Mucosa of descending colon (tissue), 3 donors: ENCODE measurements around the gene PTDSS2. TPM values are rescaled to one million over a fixed set of nuclear protein-coding genes. Genes with fewer than 3 reads are reported as not detected.
A peak's percentile ranks its signal among the peaks of the same experiment; 100 is the strongest.

ENCODE experiments used
- ATAC-seq: fragments of 200-7000 bp; cut with Tn5 transposase; one replicate; pipeline ENCODE4 v1.9.1; 2020; ENCODE audit warnings: mild to moderate bottlenecking, moderate library complexity
- DNase-seq, 3 donors: peaks; one replicate each; pipeline ENCODE4 v3.0.0-alpha.2; 2020
- H3K36me3 ChIP-seq: fragments of 200-600 bp; one replicate; pipeline ENCODE4 v1.8.0; 2021; ENCODE audit warnings: low read depth, mild to moderate bottlenecking
- H3K4me1 ChIP-seq: fragments of 200-600 bp; one replicate; pipeline ENCODE4 v1.8.0; 2021; ENCODE audit warnings: low read depth, mild to moderate bottlenecking
- H3K4me3 ChIP-seq: fragments of 200-600 bp; one replicate; pipeline ENCODE4 v1.8.0; 2021; ENCODE audit warnings: mild to moderate bottlenecking
- H3K9me3 ChIP-seq: fragments of 200-600 bp; one replicate; pipeline ENCODE4 v1.8.0; 2021; ENCODE audit warnings: mild to moderate bottlenecking
- CTCF ChIP-seq: fragments of 200-600 bp; IDR thresholded peaks from one replicate; pipeline ENCODE4 v1.8.0; 2022; ENCODE audit warnings: antibody characterized with exemption, mild to moderate bottlenecking
- intact Hi-C, 2 donors: fragments of 100-400 bp; cut with DNase I in 1 of 2; cut with micrococcal nuclease in 1 of 2; formaldehyde crosslinking; loops; one replicate each; pipeline versions ENCODE4 v1.11.0 to v1.11.1; 2022; cut with DNase I, micrococcal nuclease
- total RNA-seq, 3 donors: library from RNA; stranded (reverse); fragmentation: NEBNext Ultra II Directional in 2 of 3; extraction: Animal tissue kit (Norgen Biotek cat#: 25700) in 2 of 3; gene quantifications; one replicate each; pipeline versions ENCODE4 v1.2.1 to v1.2.4, GENCODE V29; 2021 to 2023
- donor health status: DM: no; HTN: no; CAD: no; lungs with moderate emphysema.
- donor health status: DM: no; HTN: no; CAD: no.
- donor health status: DM: no; HTN: yes; CAD: no.

The PTDSS2 gene
- total RNA-seq, 3 donors from 2014 or later, result 19.2 to 34.8 (median 27.3) TPM

DNA sequence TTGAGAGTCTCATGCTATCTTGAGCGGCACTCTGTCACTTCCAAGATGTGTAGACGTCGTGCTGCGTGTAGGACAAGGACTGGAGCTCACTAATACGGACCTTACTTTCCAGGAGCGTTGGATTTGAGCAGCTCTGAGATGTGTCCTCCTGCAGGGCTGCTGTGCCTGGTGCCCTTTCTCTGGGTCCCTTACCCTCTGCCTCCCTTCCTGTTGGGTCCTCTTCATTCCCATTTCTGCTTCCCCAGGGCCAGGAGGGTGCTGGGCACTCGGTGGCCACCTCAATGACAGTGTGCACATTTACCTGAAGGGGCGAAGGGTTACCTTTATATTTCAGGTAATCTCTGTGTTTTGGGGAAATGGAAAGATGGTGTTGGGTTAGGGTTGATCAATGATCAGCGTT, 4.0 kb downstream of the PTDSS2 start:
- H3K4me1 ChIP-seq, result peaks cover 21% of the 10 kb centered on the region
- ATAC-seq (no peak), DNase-seq (no peak)
- H3K9me3 ChIP-seq, result no peaks in the 10 kb centered on the region
- H3K4me3 ChIP-seq, result no peak overlapping the region
- no peak for TF ChIP-seq CTCF
- no peaks in the 10 kb centered on the region for H3K36me3 ChIP-seq
- intact Hi-C loops, result no loop called here

- no peak overlapping the region for H3K4me3 ChIP-seq
- DNase-seq (no peak), ATAC-seq (no peak)
- no peaks in the 10 kb centered on the region for H3K9me3 ChIP-seq
- no peaks in the 10 kb centered on the region for H3K36me3 ChIP-seq
- no peak for TF ChIP-seq CTCF
- intact Hi-C loops, result no loop called here
- H3K4me1 ChIP-seq, result peaks cover 13% of the 10 kb centered on the region
Measured at GRCh38 chr11:454801-455565, 4.9 kb downstream of the PTDSS2 start.

DNA sequence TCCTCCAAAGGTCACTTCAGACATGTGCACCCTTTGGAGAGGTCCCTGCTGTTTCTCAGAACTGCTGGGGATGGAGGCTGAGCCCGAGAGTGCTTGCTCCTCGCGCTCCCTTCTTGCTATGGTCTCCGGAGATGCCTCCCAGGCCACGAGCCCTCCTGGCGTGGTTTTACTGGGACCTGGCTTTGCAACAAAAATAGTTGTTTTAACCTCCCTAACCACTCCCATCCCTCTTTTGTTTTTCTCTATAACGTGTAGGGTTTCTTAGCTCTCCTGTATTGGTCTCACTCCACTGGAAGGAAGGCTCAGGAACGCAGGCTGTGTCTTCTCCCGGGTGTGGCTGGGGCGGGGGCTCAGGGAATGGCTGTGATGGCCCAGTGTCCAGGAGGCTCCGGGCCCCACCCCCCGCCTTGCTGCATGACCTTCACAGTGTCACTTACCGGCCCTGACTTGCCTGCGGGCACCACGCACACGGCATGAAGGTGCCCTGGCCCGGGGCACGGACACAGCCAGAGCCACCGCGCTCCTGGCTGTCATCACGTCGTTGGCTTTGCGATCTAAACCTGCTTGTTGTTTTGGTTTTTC, 5.6 kb downstream of the PTDSS2 start:
- Histone ChIP-seq H3K36me3 (no peaks in the 10 kb centered on the region), H3K9me3 (no peaks in the 10 kb centered on the region), H3K4me3 (no peak overlapping the region), H3K4me1 (peaks cover 13% of the 10 kb centered on the region)
- intact Hi-C loops, result no loop called here
- DNase-seq, result no peak
- TF ChIP-seq CTCF, result no peak
- no peak for ATAC-seq

DNA sequence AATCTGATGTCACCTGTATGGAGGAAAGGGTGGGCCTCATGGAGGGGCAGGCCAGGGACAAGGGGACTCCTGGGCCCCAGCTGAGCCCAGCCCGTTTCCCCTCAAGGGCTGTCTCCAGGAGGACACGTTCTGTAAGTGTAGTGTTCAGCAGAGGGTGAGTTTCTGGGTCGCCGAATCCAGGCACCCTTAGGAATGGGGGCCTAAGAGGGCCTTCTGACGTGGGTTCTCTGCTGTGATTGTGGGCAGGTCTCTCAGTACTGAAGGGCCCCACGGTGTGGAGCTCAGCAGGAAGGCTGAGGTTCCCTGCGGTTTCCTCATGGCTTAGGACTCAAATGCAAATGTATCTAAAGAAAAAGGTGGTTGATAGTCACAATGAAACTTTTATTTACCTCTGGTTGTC, 6.5 kb downstream of the PTDSS2 start:
- peak; percentile 46 for ATAC-seq
- TF ChIP-seq CTCF, result no peak
- intact Hi-C loops, result no loop called here
- peak in 1 of 3 donors; percentile 41 for DNase-seq
- Histone ChIP-seq H3K36me3 (no peaks in the 10 kb centered on the region), H3K9me3 (no peaks in the 10 kb centered on the region), H3K4me3 (no peak overlapping the region), H3K4me1 (peaks cover 5% of the 10 kb centered on the region)

- Histone ChIP-seq H3K4me1 (no peaks in the 10 kb centered on the region), H3K36me3 (no peaks in the 10 kb centered on the region)
- intact Hi-C loops, result no loop called here
Measured at GRCh38 chr11:457111-457760, 7.2 kb downstream of the PTDSS2 start.

More at GRCh38 chr11:457111-457760, 7.2 kb downstream of the PTDSS2 start:
- ATAC-seq (no peak), DNase-seq (peak in 2 of 3 donors; percentile 13 to 52)
- no peaks in the 10 kb centered on the region for H3K9me3 ChIP-seq
- H3K4me3 ChIP-seq, result no peak overlapping the region
- no peak for TF ChIP-seq CTCF
